Keratinocyte (primary cell): ENCODE data around the gene KCNJ12.
"Not testable (repeated sequence)": the region's sequence is repeated elsewhere in the genome, so short reads cannot be mapped to it uniquely, and the experiment has no call there.

Experiments used
- CTCF ChIP-seq, 3 experiments: IDR thresholded peaks in 1 of 3; conservative IDR thresholded peaks in 1 of 3; optimal IDR thresholded peaks in 1 of 3; 2 replicates in 2 of 3; 3 replicates in 1 of 3; pipeline versions ENCODE3 to v1.5.1; 2011; ENCODE audit warnings: low read length in 3 of 3, mild to moderate bottlenecking in 3 of 3, moderate library complexity in 2 of 3, control low read depth in 1 of 3, inconsistent platforms in 1 of 3; ENCODE audit not compliant: insufficient read depth in 2 of 3; ENCODE audit errors: extremely low read depth in 1 of 3
- EZH2 ChIP-seq: IDR thresholded peaks from one replicate; pipeline ENCODE4 v1.6.1; 2012; ENCODE audit warnings: inconsistent platforms, mild to moderate bottlenecking, low read length, moderate library complexity

GRCh38 chr17:21346651-21347250 lies 29.4 kb upstream of the KCNJ12 start:
- TF ChIP-seq CTCF (optimal IDR thresholded peaks at IDR 0.05 in 1 of 3, IDR thresholded peaks at IDR 0.05 in 1 of 3, conservative IDR thresholded peaks at IDR 0.05 in 1 of 3; ENCODE audit: extremely low read depth in 1 of 3, insufficient read depth in 2 of 3, low read length in 3 of 3); EZH2: not testable (repeated sequence)
